HepG2 (cell line): ENCODE measurements around the gene STIM1.

Experiments
- ASH2L ChIP-seq: fragments of 300-600, 200-600 bp; sonication (generic); IDR thresholded peaks from 2 replicates; pipeline ENCODE4 v1.7.0; 2017; ENCODE audit warnings: low read depth, mild to moderate bottlenecking, moderate library complexity, mixed read lengths, low read length; ENCODE audit not compliant: insufficient read length
- ETV5 ChIP-seq: IDR thresholded peaks from 2 replicates; pipeline ENCODE4 v1.6.1; 2018; ENCODE audit warnings: missing biosample characterization, missing genetic modification reagents, inconsistent platforms, borderline replicate concordance
- HMG20B ChIP-seq: conservative IDR thresholded peaks from 2 replicates; pipeline ENCODE4 v1.6.1; 2016; ENCODE audit warnings: missing genetic modification reagents, missing compliant biosample characterization
- JUN ChIP-seq: sonication (generic); formaldehyde crosslinking; IDR thresholded peaks from 2 replicates; pipeline ENCODE4 v1.4.0; 2020; ENCODE audit warnings: mild to moderate bottlenecking, missing genetic modification reagents
- MXD1 ChIP-seq: sonication (generic); formaldehyde crosslinking; IDR thresholded peaks from 2 replicates; pipeline ENCODE4 v1.4.0; 2020; ENCODE audit warnings: mild to moderate bottlenecking, missing genetic modification reagents
- NFIC ChIP-seq: IDR thresholded peaks from 2 replicates; pipeline ENCODE4 v1.6.1; 2012; ENCODE audit warnings: mild to moderate bottlenecking, low read length, inconsistent platforms
- PHF8 ChIP-seq: sonication (generic); formaldehyde crosslinking; IDR thresholded peaks from 2 replicates; pipeline ENCODE4 v1.5.0; 2020; ENCODE audit warnings: missing genetic modification reagents
- POLR2A ChIP-seq, 2 experiments: IDR thresholded peaks; 2 replicates each; pipeline ENCODE4 v1.6.1; 2011; ENCODE audit warnings: low read depth in 2 of 2, low read length in 2 of 2, mild to moderate bottlenecking in 1 of 2, moderate library complexity in 1 of 2; ENCODE audit not compliant: insufficient read depth in 1 of 2
- SMC3 ChIP-seq: IDR thresholded peaks from 2 replicates; pipeline ENCODE4 v1.6.1; 2011; ENCODE audit warnings: low read length, improper control_type of control experiment
- TBP ChIP-seq: sonication (generic); formaldehyde crosslinking; IDR thresholded peaks from 2 replicates; pipeline ENCODE4 v1.5.0; 2020; ENCODE audit warnings: missing genetic modification reagents
- ZBTB33 ChIP-seq: sonication (generic); formaldehyde crosslinking; IDR thresholded peaks from 2 replicates; pipeline ENCODE4 v1.4.0; 2020; ENCODE audit warnings: missing genetic modification reagents
- ZUFSP ChIP-seq: sonication (generic); formaldehyde crosslinking; IDR thresholded peaks from 2 replicates; pipeline ENCODE4 v1.9.0; 2021; ENCODE audit warnings: missing genetic modification reagents, mild to moderate bottlenecking, borderline replicate concordance

DNA sequence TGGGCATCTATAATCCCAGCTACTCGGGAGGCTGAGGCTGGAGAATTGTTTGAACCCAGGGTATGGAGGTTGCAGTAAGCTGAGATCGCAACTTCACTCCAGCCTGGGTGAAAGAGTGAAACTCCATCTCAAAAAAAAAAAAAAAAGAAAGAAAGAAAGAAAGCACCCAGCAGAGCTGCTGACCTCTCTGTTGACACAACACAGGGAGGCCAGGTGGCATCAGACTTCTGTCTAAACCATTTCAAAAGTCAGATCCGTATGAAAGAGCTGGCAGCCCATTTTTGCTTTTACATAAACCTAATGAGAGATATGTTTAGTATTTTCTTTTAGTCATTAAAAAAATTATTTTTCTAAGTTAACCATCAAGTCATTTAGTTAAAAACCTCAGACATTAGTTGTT, 174.7 kb downstream of the STIM1 start:
- TF ChIP-seq HMG20B (CRISPR knock-in tag) (no peak), SMC3 (no peak), ZBTB33 (CRISPR knock-in tag) (no peak), POLR2A (IDR thresholded peaks at IDR 0.05; ENCODE audit: insufficient read depth in 1 of 2, low read depth in 2 of 2, low read length in 2 of 2) (no peak), ASH2L (no peak), TBP (no peak), ZUFSP (CRISPR knock-in tag) (no peak), ETV5 (CRISPR knock-in tag) (no peak), PHF8 (CRISPR knock-in tag) (no peak), JUN (CRISPR knock-in tag) (no peak), MXD1 (no peak), NFIC (no peak)
